ENCODE results near the gene RGS11. TPM values are rescaled to one million over a fixed set of nuclear protein-coding genes. Genes with fewer than 3 reads are reported as not detected.
"Not testable (repeated sequence)": the region's sequence is repeated elsewhere in the genome, so short reads cannot be mapped to it uniquely, and the experiment has no call there.

RGS11 gene
- total RNA-seq, 1 experiment from 2014 or later, result 0.85 TPM

GRCh38 chr16:270381-271255, 5.1 kb downstream of the RGS11 start:
- Mint-ChIP-seq H3K4me3 (ENCODE audit: low read depth, unreplicated experiment) (no peak overlapping the region), H3K27ac (ENCODE audit: unreplicated experiment) (no peak overlapping the region), H3K4me1 (ENCODE audit: low read depth, unreplicated experiment) (peaks cover 23% of the 10 kb centered on the region), H3K9me3 (ENCODE audit: low read depth, unreplicated experiment) (no peaks in the 10 kb centered on the region), H3K36me3 (ENCODE audit: insufficient read depth, unreplicated experiment) (peaks cover 20% of the 10 kb centered on the region), H3K27me3 (ENCODE audit: unreplicated experiment) (peaks cover 18% of the 10 kb centered on the region)
- CTCF ChIA-PET, result no interaction called here
- intact Hi-C loops (cut with micrococcal nuclease; ENCODE audit: unreplicated experiment), result no loop called here
- DNase-seq, result no peak
- BruUV-seq (replicated peaks), result no TSS peak
- TF ChIP-seq, protein P1, sequence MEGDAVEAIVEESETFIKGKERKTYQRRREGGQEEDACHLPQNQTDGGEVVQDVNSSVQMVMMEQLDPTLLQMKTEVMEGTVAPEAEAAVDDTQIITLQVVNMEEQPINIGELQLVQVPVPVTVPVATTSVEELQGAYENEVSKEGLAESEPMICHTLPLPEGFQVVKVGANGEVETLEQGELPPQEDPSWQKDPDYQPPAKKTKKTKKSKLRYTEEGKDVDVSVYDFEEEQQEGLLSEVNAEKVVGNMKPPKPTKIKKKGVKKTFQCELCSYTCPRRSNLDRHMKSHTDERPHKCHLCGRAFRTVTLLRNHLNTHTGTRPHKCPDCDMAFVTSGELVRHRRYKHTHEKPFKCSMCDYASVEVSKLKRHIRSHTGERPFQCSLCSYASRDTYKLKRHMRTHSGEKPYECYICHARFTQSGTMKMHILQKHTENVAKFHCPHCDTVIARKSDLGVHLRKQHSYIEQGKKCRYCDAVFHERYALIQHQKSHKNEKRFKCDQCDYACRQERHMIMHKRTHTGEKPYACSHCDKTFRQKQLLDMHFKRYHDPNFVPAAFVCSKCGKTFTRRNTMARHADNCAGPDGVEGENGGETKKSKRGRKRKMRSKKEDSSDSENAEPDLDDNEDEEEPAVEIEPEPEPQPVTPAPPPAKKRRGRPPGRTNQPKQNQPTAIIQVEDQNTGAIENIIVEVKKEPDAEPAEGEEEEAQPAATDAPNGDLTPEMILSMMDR (IDR thresholded peaks at IDR 0.05; ENCODE audit: unreplicated experiment), result no peak

DNA sequence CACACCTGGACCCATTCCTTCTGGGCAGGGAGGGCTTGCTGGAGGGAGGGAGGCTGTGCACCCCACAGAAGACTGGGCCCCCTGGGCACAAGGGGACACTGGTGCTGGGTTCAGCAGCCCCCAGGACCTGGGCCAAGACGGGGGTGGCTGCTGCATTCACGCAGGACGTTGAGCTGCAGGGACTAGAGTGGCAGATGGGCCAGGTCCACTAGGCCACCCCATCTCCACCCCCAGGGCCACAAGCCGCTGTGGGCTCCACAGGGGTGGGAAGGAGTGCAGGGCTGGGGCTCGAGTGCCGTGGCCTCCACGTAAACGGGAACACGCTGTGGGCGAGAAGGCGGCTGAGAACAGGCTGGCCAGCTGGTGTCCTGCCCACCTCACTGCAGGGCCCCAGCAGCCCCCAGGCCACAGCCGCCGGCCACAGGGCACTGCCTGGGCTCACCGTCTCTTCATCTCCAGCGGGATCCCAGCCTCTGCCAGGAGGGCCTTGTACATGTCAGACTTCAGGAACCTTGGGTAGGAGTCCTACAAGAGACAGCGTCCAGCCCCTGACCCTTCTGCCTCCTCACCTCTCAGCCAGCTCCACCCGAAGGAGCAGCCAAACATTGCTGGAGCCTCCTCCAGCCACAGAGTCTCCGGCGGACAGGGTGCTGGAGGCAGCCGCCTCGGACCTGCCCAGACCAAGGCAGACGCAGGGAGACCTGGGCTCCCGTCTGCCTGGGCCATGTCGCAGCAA, 6.5 kb downstream of the RGS11 start:
- intact Hi-C loops (cut with micrococcal nuclease; ENCODE audit: unreplicated experiment), result no loop called here
- H3K27me3 Mint-ChIP-seq (ENCODE audit: unreplicated experiment), result peaks cover 18% of the 10 kb centered on the region
- CTCF ChIA-PET, result interaction anchor here (0.6 to 1.3 kb wide), 2 partner anchors 22 to 84 kb away, joined by 3 to 5 read pairs; no protein-coding TSS in a partner anchor
- H3K36me3 Mint-ChIP-seq (ENCODE audit: insufficient read depth, unreplicated experiment), result peaks cover 31% of the 10 kb centered on the region
- H3K27ac Mint-ChIP-seq (ENCODE audit: unreplicated experiment), result no peak overlapping the region
- no peak for DNase-seq
- no peaks in the 10 kb centered on the region for H3K9me3 Mint-ChIP-seq (ENCODE audit: low read depth, unreplicated experiment)
- peaks cover 27% of the 10 kb centered on the region for H3K4me1 Mint-ChIP-seq (ENCODE audit: low read depth, unreplicated experiment)
- BruUV-seq (replicated peaks), result no TSS peak
- TF ChIP-seq, protein P1 (IDR thresholded peaks at IDR 0.05; ENCODE audit: unreplicated experiment), result no peak
- no peak overlapping the region for H3K4me3 Mint-ChIP-seq (ENCODE audit: low read depth, unreplicated experiment)

DNA sequence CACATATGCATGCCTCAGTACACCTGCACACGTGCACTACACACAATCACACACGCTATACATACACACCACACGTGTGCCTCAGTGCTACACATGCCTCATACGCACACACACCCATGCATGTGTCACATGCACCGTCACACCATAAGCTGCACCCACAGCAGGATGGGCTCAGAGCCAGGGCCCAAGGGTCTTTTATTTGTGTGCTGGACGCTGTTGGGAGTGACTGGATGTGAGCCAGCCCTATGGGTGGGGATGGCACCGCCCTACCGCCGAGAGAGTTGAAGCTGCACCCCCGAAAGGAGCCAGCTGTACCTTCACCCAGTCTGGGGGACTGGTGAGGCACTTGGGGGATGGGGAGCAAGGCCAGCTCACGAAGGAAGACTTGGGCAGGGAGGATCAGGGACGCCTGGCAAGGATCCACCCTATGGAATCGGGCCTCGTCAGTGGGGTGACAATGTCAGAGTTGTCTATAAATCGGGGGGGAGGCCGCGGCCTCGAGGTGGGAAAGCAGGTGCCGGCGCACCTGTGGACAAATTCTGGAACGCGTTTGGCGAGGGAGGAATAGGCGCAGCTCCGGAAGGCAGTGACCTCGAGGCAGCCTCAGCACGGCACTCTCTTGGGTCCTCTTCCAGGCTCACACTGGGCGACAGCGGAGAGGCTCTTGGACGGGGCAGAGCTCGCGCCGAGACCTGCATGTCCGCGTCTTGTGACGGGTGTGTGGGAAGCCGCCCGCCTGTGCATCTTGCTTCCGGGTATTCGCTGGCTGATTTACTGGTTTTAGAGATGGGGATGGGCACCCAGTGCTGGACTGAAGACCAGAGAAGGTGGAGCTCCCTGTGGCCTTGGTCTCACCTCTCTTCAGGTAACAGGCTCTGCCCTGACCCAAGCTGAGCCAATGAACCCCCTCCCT, 7.3 kb downstream of the RGS11 start:
- Mint-ChIP-seq H3K27ac (ENCODE audit: unreplicated experiment) (peak overlapping the region; percentile 31), H3K9me3 (ENCODE audit: low read depth, unreplicated experiment) (no peaks in the 10 kb centered on the region), H3K36me3 (ENCODE audit: insufficient read depth, unreplicated experiment) (peaks cover 37% of the 10 kb centered on the region), H3K27me3 (ENCODE audit: unreplicated experiment) (peaks cover 18% of the 10 kb centered on the region), H3K4me3 (ENCODE audit: low read depth, unreplicated experiment) (peak overlapping the region; percentile 55), H3K4me1 (ENCODE audit: low read depth, unreplicated experiment) (peaks cover 27% of the 10 kb centered on the region)
- peak; percentile 46 for DNase-seq
- intact Hi-C loops (cut with micrococcal nuclease; ENCODE audit: unreplicated experiment), result no loop called here
- TF ChIP-seq, protein P1 (IDR thresholded peaks at IDR 0.05; ENCODE audit: unreplicated experiment), result no peak
- CTCF ChIA-PET, result interaction anchor here (0.6 to 1.3 kb wide), 2 partner anchors 23 to 85 kb away, joined by 3 to 5 read pairs; no protein-coding TSS in a partner anchor
- no TSS peak for BruUV-seq (replicated peaks)

DNA sequence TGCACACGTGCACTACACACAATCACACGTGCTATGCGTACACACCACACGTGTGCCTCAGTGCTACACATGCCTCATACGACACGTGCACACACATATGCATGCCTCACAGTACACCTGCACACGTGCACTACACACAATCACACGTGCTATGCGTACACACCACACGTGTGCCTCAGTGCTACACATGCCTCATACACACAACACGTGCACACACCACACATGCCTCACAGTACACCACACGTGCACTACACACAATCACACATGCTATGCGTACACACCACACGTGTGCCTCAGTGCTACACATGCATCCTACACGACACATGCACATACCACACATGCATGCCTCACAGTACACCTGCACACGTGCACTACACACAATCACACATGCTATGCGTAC, 8.2 kb downstream of the RGS11 start:
- intact Hi-C loops (cut with micrococcal nuclease; ENCODE audit: unreplicated experiment); H3K4me3 Mint-ChIP-seq (ENCODE audit: low read depth, unreplicated experiment); BruUV-seq (replicated peaks): not testable (repeated sequence)

More for the DNA sequence above, 8.2 kb downstream of the RGS11 start:
- Mint-ChIP-seq H3K27me3 (ENCODE audit: unreplicated experiment) (peaks cover 12% of the 10 kb centered on the region), H3K4me1 (ENCODE audit: low read depth, unreplicated experiment) (peaks cover 27% of the 10 kb centered on the region), H3K36me3 (ENCODE audit: insufficient read depth, unreplicated experiment) (peaks cover 42% of the 10 kb centered on the region)
- H3K9me3 Mint-ChIP-seq (ENCODE audit: low read depth, unreplicated experiment); H3K27ac Mint-ChIP-seq (ENCODE audit: unreplicated experiment); DNase-seq; CTCF ChIA-PET: not testable (repeated sequence)
